HepG2 (cell line): ENCODE data around the gene PSENEN. TPM values are rescaled to one million over a fixed set of nuclear protein-coding genes. Genes with fewer than 3 reads are reported as not detected.
A peak's percentile ranks its signal among the peaks of the same experiment; 100 is the strongest.

Experiments used
- FOXJ3 ChIP-seq: sonication (generic); formaldehyde crosslinking; IDR thresholded peaks from 2 replicates; pipeline ENCODE4 v1.4.0; 2020; ENCODE audit warnings: missing genetic modification reagents, mild to moderate bottlenecking, borderline replicate concordance
- GATA4 ChIP-seq: sonication (generic); IDR thresholded peaks from 2 replicates; pipeline ENCODE4 v1.6.1; 2016; ENCODE audit warnings: antibody characterized with exemption, low read depth, borderline replicate concordance
- HNRNPH1 ChIP-seq: fragments of 200-400 bp; formaldehyde crosslinking; optimal IDR thresholded peaks from 2 replicates; pipeline ENCODE3; 2017; ENCODE audit warnings: mild to moderate bottlenecking, low read depth, low read length
- KDM3A ChIP-seq: IDR thresholded peaks from 2 replicates; pipeline ENCODE4 v1.6.1; 2018; ENCODE audit warnings: low read depth, missing compliant biosample characterization
- KLF16 ChIP-seq, 2 experiments: sonication (generic) in 1 of 2; formaldehyde crosslinking in 1 of 2; IDR thresholded peaks; 2 replicates each; pipeline versions ENCODE4 v1.6.1 to v1.8.0; 2016 to 2023; ENCODE audit warnings: missing genetic modification reagents in 2 of 2, missing compliant biosample characterization in 1 of 2
- MEIS1 ChIP-seq: sonication (generic); formaldehyde crosslinking; IDR thresholded peaks from 2 replicates; pipeline ENCODE4 v1.9.0; 2021; ENCODE audit warnings: mild to moderate bottlenecking, missing genetic modification reagents, moderate library complexity, borderline replicate concordance
- MLLT10 ChIP-seq: sonication (generic); formaldehyde crosslinking; IDR thresholded peaks from 2 replicates; pipeline ENCODE4 v1.4.0; 2020; ENCODE audit warnings: missing genetic modification reagents
- NR0B2 ChIP-seq: sonication (generic); formaldehyde crosslinking; IDR thresholded peaks from 2 replicates; pipeline ENCODE4 v1.4.0; 2020; ENCODE audit warnings: mild to moderate bottlenecking, missing genetic modification reagents
- NR1H2 ChIP-seq: sonication (generic); formaldehyde crosslinking; IDR thresholded peaks from 2 replicates; pipeline ENCODE4 v1.8.1; 2022; ENCODE audit warnings: low read depth, missing genetic modification reagents, borderline replicate concordance
- NR2C2 ChIP-seq: sonication (generic); formaldehyde crosslinking; IDR thresholded peaks from 2 replicates; pipeline ENCODE4 v1.4.0; 2020; ENCODE audit warnings: missing genetic modification reagents, mild to moderate bottlenecking, moderate library complexity, borderline replicate concordance
- SRSF9 ChIP-seq: fragments of 200-400 bp; formaldehyde crosslinking; IDR thresholded peaks from 2 replicates; pipeline ENCODE4 v1.6.1; 2018; ENCODE audit warnings: borderline replicate concordance, mild to moderate bottlenecking, low read depth, low read length; ENCODE audit not compliant: insufficient read depth, poor library complexity, severe bottlenecking
- ZNF101 ChIP-seq: sonication (generic); formaldehyde crosslinking; IDR thresholded peaks from 2 replicates; pipeline ENCODE4 v1.4.0; 2020; ENCODE audit warnings: mild to moderate bottlenecking, low read depth, missing genetic modification reagents, borderline replicate concordance
- ZNF276 ChIP-seq: sonication (generic); formaldehyde crosslinking; IDR thresholded peaks from 2 replicates; pipeline ENCODE4 v1.4.0; 2020; ENCODE audit warnings: mild to moderate bottlenecking, low read depth, missing genetic modification reagents
- ZNF30 ChIP-seq: sonication (generic); formaldehyde crosslinking; IDR thresholded peaks from 2 replicates; pipeline ENCODE4 v1.5.0; 2020; ENCODE audit warnings: mild to moderate bottlenecking, missing genetic modification reagents
- ZNF580 ChIP-seq: IDR thresholded peaks from 2 replicates; pipeline ENCODE4 v1.6.1; 2016; ENCODE audit warnings: low read depth, borderline replicate concordance
- ZNF674 ChIP-seq: sonication (generic); formaldehyde crosslinking; IDR thresholded peaks from 2 replicates; pipeline ENCODE4 v1.5.0; 2020; ENCODE audit warnings: low read depth, mild to moderate bottlenecking, missing genetic modification reagents
- ZNF749 ChIP-seq: sonication (generic); formaldehyde crosslinking; IDR thresholded peaks from 2 replicates; pipeline ENCODE4 v1.8.0; 2022; ENCODE audit warnings: mild to moderate bottlenecking, missing genetic modification reagents, moderate library complexity, borderline replicate concordance
- ZNF772 ChIP-seq: sonication (generic); formaldehyde crosslinking; IDR thresholded peaks from 2 replicates; pipeline ENCODE4 v1.5.0; 2020; ENCODE audit warnings: mild to moderate bottlenecking, missing genetic modification reagents
- ZNF780A ChIP-seq: sonication (generic); formaldehyde crosslinking; IDR thresholded peaks from 2 replicates; pipeline ENCODE4 v1.8.0; 2022; ENCODE audit warnings: mild to moderate bottlenecking, missing genetic modification reagents, moderate library complexity
- ZNF792 ChIP-seq: IDR thresholded peaks from 2 replicates; pipeline ENCODE4 v1.6.1; 2016
- polyA plus RNA-seq, 8 experiments: library from polyadenylated mRNA; depleted of rRNA in 3 of 8; stranded (reverse) in 7 of 8; unstranded in 1 of 8; fragments of >200 nt; fragmentation: Illumina TruSeq in 4 of 8; extraction: Trizol in 4 of 8; gene quantifications; 2 replicates each; pipeline versions ENCODE4 v1.2.1 to v1.2.3, GENCODE V29; 2011 to 2016; ENCODE audit warnings: low read depth in 4 of 8, missing spikeins in 1 of 8, mixed read lengths in 1 of 8; ENCODE audit not compliant: insufficient read depth in 1 of 8
- total RNA-seq, 5 experiments: library from RNA; depleted of rRNA; stranded (reverse); fragments of >200 nt; fragmentation: Illumina TruSeq; extraction: Trizol; gene quantifications; 2 replicates each; pipeline ENCODE4 v1.2.3, GENCODE V29; 2016; ENCODE audit warnings: low read depth in 1 of 5
- TF ChIP-seq, protein P1 (sequence below): IDR thresholded peaks from 2 replicates; pipeline ENCODE4 v1.6.1; 2012; ENCODE audit warnings: low read depth, low read length, improper control_type of control experiment

PSENEN gene
- total and polyA plus RNA-seq, 2 of the 13 experiments (the other 11 are each of a cell fraction or from before 2014, with no cell fraction given), result 16.9 to 34.2 TPM

GRCh38 chr19:35715981-35716800 is 29.3 kb upstream of the PSENEN start (continued):
- TF ChIP-seq ZNF276, result 0 out of 2 replicates have a peak, but pooled peaks have one; percentile 15
- no peak for TF ChIP-seq NR2C2 (CRISPR knock-in tag)
- no peak for TF ChIP-seq GATA4
- TF ChIP-seq HNRNPH1, result no peak
- no peak for TF ChIP-seq MLLT10
- TF ChIP-seq NR1H2 (CRISPR knock-in tag), result 0 out of 2 replicates have a peak, but pooled peaks have one; percentile 14
- TF ChIP-seq ZNF780A (CRISPR knock-in tag), result 0 out of 2 replicates have a peak, but pooled peaks have one; percentile 83
- TF ChIP-seq NR0B2 (CRISPR knock-in tag), result peak; percentile 54; the same call in 1 of the 2 replicates
- no peak for TF ChIP-seq ZNF580 (CRISPR knock-in tag)
- 0 out of 2 replicates have a peak, but pooled peaks have one; percentile 30 for TF ChIP-seq ZNF772 (CRISPR knock-in tag)
- no peak for TF ChIP-seq MEIS1 (CRISPR knock-in tag)
- TF ChIP-seq KLF16 (CRISPR knock-in tag; IDR thresholded peaks at IDR 0.05), result peak in 1 of 2 experiments; percentile 52; a peak in 1 of 4 replicates
- TF ChIP-seq SRSF9, result no peak
- TF ChIP-seq ZNF101, result no peak
- TF ChIP-seq ZNF792 (CRISPR knock-in tag), result no peak; the same call in 1 of the 2 replicates
- TF ChIP-seq, protein P1, sequence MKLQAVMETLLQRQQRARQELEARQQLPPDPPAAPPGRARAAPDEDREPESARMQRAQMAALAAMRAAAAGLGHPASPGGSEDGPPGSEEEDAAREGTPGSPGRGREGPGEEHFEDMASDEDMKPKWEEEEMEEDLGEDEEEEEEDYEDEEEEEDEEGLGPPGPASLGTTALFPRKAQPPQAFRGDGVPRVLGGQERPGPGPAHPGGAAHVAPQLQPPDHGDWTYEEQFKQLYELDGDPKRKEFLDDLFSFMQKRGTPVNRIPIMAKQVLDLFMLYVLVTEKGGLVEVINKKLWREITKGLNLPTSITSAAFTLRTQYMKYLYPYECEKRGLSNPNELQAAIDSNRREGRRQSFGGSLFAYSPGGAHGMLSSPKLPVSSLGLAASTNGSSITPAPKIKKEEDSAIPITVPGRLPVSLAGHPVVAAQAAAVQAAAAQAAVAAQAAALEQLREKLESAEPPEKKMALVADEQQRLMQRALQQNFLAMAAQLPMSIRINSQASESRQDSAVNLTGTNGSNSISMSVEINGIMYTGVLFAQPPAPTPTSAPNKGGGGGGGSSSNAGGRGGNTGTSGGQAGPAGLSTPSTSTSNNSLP, result no peak
- TF ChIP-seq FOXJ3, result no peak
- no peak; the same call in 1 of the 2 replicates for TF ChIP-seq KDM3A (CRISPR knock-in tag)
- peak; percentile 48 for TF ChIP-seq ZNF749
- no peak for TF ChIP-seq ZNF674 (CRISPR knock-in tag)
- TF ChIP-seq ZNF30 (CRISPR knock-in tag), result no peak
